ENCODE data around the gene ST3GAL2.

Gene ST3GAL2

GRCh38 chr16:70437017-70437581 lies 1.8 kb downstream of the ST3GAL2 start:
- DNase-seq, result no peak

- DNase-seq, result no peak
Measured at GRCh38 chr16:70434484-70435260, 4.2 kb downstream of the ST3GAL2 start.

- DNase-seq, result no peak
Measured at GRCh38 chr16:70433458-70434103, 5.3 kb downstream of the ST3GAL2 start.

- DNase-seq, result no peak
Measured at GRCh38 chr16:70432723-70433457, 6.0 kb downstream of the ST3GAL2 start.

GRCh38 chr16:70432356-70432722 lies 6.6 kb downstream of the ST3GAL2 start:
- no peak for DNase-seq

GRCh38 chr16:70430667-70431536 lies 8.0 kb downstream of the ST3GAL2 start:
- DNase-seq, result peak; percentile 53

- DNase-seq, result no peak
Measured at GRCh38 chr16:70429888-70430666, 8.8 kb downstream of the ST3GAL2 start.

GRCh38 chr16:70428178-70428998 lies 10.5 kb downstream of the ST3GAL2 start:
- peak; percentile 84 for DNase-seq

- no peak for DNase-seq
Measured at GRCh38 chr16:70427786-70428177, 11.1 kb downstream of the ST3GAL2 start.

- DNase-seq, result no peak
Measured at GRCh38 chr16:70422543-70422942, 16.4 kb downstream of the ST3GAL2 start.

- no peak for DNase-seq
Measured at GRCh38 chr16:70421473-70422311, 17.2 kb downstream of the ST3GAL2 start.

GRCh38 chr16:70421014-70421413 lies 17.9 kb downstream of the ST3GAL2 start:
- no peak for DNase-seq

GRCh38 chr16:70419384-70420327 lies 19.2 kb downstream of the ST3GAL2 start:
- DNase-seq, result no peak

GRCh38 chr16:70418993-70419318 lies 19.9 kb downstream of the ST3GAL2 start:
- DNase-seq, result no peak

- DNase-seq, result no peak
Measured at GRCh38 chr16:70418274-70418992, 20.5 kb downstream of the ST3GAL2 start.

- DNase-seq, result no peak
Measured at GRCh38 chr16:70417661-70418060, 21.2 kb downstream of the ST3GAL2 start.

- no peak for DNase-seq
Measured at GRCh38 chr16:70416748-70417616, 21.9 kb downstream of the ST3GAL2 start.

Measured in activated CD4-positive, alpha-beta T cell treated with anti-CD3 and anti-CD28 coated beads, Interleukin-2, Interleukin-6, amounts not matched to agents 100 ng/mL and 50 ng/mL, durations not matched to agents 16 hours and 8 hours (primary cell).